A673 (cell line): ENCODE results near the gene CHMP6.

Experiments
- CTCF ChIP-seq: fragments of 300-800, 200-600 bp; sonication (generic); conservative IDR thresholded peaks from 2 replicates; pipeline ENCODE4 v1.5.1; 2017; ENCODE audit warnings: low read depth, mild to moderate bottlenecking, antibody characterized with exemption, low read length, moderate library complexity, mixed read lengths
- EZH2 ChIP-seq: fragments of 200-600 bp; sonication (generic); IDR thresholded peaks from 2 replicates; pipeline ENCODE4 v1.6.1; 2017; ENCODE audit warnings: borderline replicate concordance, low read depth, mild to moderate bottlenecking, mixed read lengths, antibody characterized with exemption, low read length; ENCODE audit not compliant: poor library complexity, severe bottlenecking

GRCh38 chr17:81010935-81011334, 19.3 kb downstream of the CHMP6 start:
- TF ChIP-seq CTCF (no peak), EZH2 (no peak)
